PC-3 (cell line): Measurements from ENCODE around the gene LRRC61. TPM values are rescaled to one million over a fixed set of nuclear protein-coding genes. Genes with fewer than 3 reads are reported as not detected.
A peak's percentile ranks its signal among the peaks of the same experiment; 100 is the strongest.
"Not testable (repeated sequence)": the region's sequence is repeated elsewhere in the genome, so short reads cannot be mapped to it uniquely, and the experiment has no call there.

ENCODE experiments used
- ATAC-seq: fragments of 200-7000 bp; cut with Tn5 transposase; 2 replicates; pipeline ENCODE4 v1.9.1; 2020; ENCODE audit warnings: mild to moderate bottlenecking, moderate library complexity
- BruUV-seq: library from RNA; stranded (reverse); fragments of 400-500 nt; replicated peaks from 2 replicates; lab custom pipeline; 2021; lab: Mats Ljungman, UMichigan
- CTCF ChIA-PET: fragments of 300-600 bp; sonication (Branson Sonifier 250); formaldehyde crosslinking; loops from one replicate; lab custom pipeline; 2022; ENCODE audit warnings: antibody characterized with exemption; lab: Charles Lee
- POLR2A ChIA-PET: fragments of 300-600 bp; sonication (Branson Sonifier 250); formaldehyde crosslinking; loops from one replicate; lab custom pipeline; 2022; ENCODE audit warnings: antibody characterized with exemption; ENCODE audit not compliant: unreplicated experiment; lab: Charles Lee
- DNase-seq: peaks from one replicate; pipeline ENCODE4 v3.0.0-alpha.2; 2015
- H2AFZ ChIP-seq: fragments of 300-600 bp; sonication (generic); 2 replicates; pipeline ENCODE4 v1.6.0; 2016; ENCODE audit warnings: antibody characterized with exemption, low read length
- H3F3A ChIP-seq: fragments of 300-600 bp; sonication (generic); one replicate; pipeline ENCODE4 v1.6.0; 2017; ENCODE audit warnings: antibody characterized with exemption, low read length, control low read depth, mild to moderate bottlenecking; ENCODE audit not compliant: unreplicated experiment
- H3K27ac ChIP-seq: fragments of 300-600 bp; sonication (generic); 2 replicates; pipeline ENCODE4 v1.5.1; 2016; ENCODE audit warnings: mild to moderate bottlenecking, low read length
- H3K27me3 ChIP-seq: fragments of 300-600 bp; sonication (generic); 2 replicates; pipeline ENCODE4 v1.6.1; 2016; ENCODE audit warnings: low read length, mixed read lengths
- H3K36me3 ChIP-seq: fragments of 300-600 bp; sonication (generic); 2 replicates; pipeline ENCODE4 v1.6.1; 2016; ENCODE audit warnings: low read depth, mixed run types, low read length, mixed read lengths
- H3K4me1 ChIP-seq: fragments of 300-600 bp; sonication (generic); 2 replicates; pipeline ENCODE4 v1.5.1; 2016; ENCODE audit warnings: low read length; ENCODE audit not compliant: insufficient read depth
- H3K4me2 ChIP-seq: fragments of 300-600 bp; sonication (generic); 2 replicates; pipeline ENCODE4 v1.6.0; 2016; ENCODE audit warnings: low read length
- H3K4me3 ChIP-seq: fragments of 300-600 bp; sonication (generic); 2 replicates; pipeline ENCODE4 v1.5.1; 2016; ENCODE audit warnings: mild to moderate bottlenecking, low read length, mixed read lengths
- H3K79me2 ChIP-seq: fragments of 300-600 bp; sonication (generic); 2 replicates; pipeline ENCODE4 v1.6.1; 2017; ENCODE audit warnings: low read length, mixed read lengths
- H3K9ac ChIP-seq: fragments of 300-600 bp; sonication (generic); 2 replicates; pipeline ENCODE4 v1.6.0; 2016; ENCODE audit warnings: mild to moderate bottlenecking, low read length
- H3K9me2 ChIP-seq: fragments of 300-600 bp; sonication (generic); replicated peaks from 2 replicates; pipeline ENCODE4 v1.6.1; 2016; ENCODE audit warnings: mixed run types, low read length, mixed read lengths
- H3K9me3 ChIP-seq: fragments of 300-600 bp; sonication (generic); 2 replicates; pipeline ENCODE4 v1.6.1; 2016; ENCODE audit warnings: low read length, mixed read lengths
- H4K20me1 ChIP-seq: fragments of 300-600 bp; sonication (generic); 2 replicates; pipeline ENCODE4 v1.6.1; 2016; ENCODE audit warnings: low read length, mixed read lengths
- EZH2 ChIP-seq: fragments of 300-600 bp; sonication (generic); IDR thresholded peaks from one replicate; pipeline ENCODE4 v1.6.1; 2017; ENCODE audit warnings: antibody characterized with exemption, mild to moderate bottlenecking, low read length; ENCODE audit not compliant: unreplicated experiment
- EZH2phosphoT487 ChIP-seq: fragments of 300-600 bp; sonication (generic); IDR thresholded peaks from 2 replicates; pipeline ENCODE4 v1.6.1; 2018; ENCODE audit warnings: mild to moderate bottlenecking, antibody characterized with exemption, low read length, borderline replicate concordance
- intact Hi-C: fragments of 100-400 bp; cut with micrococcal nuclease; formaldehyde crosslinking; loops from 2 replicates; pipeline ENCODE4 v1.9.0; 2023
- total RNA-seq: library from RNA; depleted of rRNA; stranded (reverse); fragments of >200 nt; gene quantifications from 2 replicates; pipeline ENCODE4 v1.2.3, GENCODE V29; 2014
- TF ChIP-seq, protein P1 (sequence below): fragments of 300-600 bp; sonication (generic); conservative IDR thresholded peaks from 2 replicates; pipeline ENCODE4 v1.5.1; 2017; ENCODE audit warnings: antibody characterized with exemption, low read depth, mild to moderate bottlenecking, low read length

The LRRC61 gene
- total RNA-seq, 1 experiment from 2014 or later = 15.1 TPM

DNA sequence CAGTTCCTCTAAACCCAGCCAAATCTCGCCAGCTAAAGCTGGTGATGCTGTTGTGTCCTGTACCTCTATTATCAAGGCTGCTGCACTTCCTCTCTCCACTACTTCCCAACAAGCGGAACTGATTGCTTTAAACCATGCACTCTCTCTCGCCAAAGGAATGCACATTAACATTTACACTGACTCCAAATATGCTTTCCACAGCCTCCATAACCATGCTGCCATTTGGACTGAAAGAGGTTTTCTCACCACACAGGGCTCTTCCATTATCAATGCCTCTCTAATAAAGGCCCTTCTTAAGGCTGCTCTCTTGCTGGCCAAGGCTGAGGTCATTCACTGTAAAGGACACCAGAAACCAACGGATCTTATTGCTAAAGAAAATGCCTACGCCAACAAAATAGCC, 11.4 kb upstream of the LRRC61 start:
- CTCF ChIA-PET = no interaction called here

DNA sequence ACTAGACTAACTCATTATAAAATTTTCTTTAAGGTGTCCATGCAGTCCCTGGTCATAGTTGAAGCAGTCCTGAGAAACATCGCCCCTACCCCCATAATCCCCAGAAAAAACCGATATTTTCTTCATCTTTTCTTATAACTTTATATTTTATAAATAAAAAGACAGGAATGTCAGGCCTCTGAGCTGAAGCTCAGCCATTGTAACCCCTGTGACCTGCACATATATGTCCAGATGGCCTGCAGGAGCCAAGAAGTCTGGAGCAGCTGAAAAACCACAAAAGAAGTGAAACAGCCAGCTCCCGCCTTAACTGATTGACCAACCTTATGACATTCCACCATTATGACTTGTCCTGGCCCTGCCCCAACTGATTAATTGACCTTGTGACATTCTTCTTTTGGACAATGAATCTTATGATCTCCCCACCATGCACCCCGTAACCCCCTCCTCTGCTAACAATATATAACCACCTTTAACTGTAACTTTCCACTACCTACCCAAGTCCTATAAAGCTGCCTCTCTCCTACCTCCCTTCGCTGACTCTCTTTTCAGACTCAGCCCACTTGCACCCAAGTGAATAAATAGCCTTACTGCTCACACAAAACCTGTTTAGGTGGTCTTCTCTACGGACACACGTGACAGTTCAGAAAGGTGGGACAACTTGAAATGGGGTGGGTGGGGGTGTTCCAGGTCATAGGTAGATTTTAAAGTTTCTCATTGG, 10.3 kb upstream of the LRRC61 start:
- H3K4me3 ChIP-seq, H4K20me1 ChIP-seq, H3K4me2 ChIP-seq, H3K9me2 ChIP-seq, intact Hi-C loops, CTCF ChIA-PET, H3K9ac ChIP-seq, H3K27me3 ChIP-seq, H3F3A ChIP-seq, POLR2A ChIA-PET, H3K9me3 ChIP-seq, ATAC-seq, H3K4me1 ChIP-seq, H2AFZ ChIP-seq, H3K27ac ChIP-seq, H3K79me2 ChIP-seq, BruUV-seq, H3K36me3 ChIP-seq: not testable (repeated sequence)
- DNase-seq = peak; percentile 13

More for the DNA sequence above, 11.4 kb upstream of the LRRC61 start:
- Histone ChIP-seq H3K9me2 (no peaks in the 10 kb centered on the region), H3K27ac (no peak overlapping the region), H3K4me2 (no peak overlapping the region), H3K4me3 (no peak overlapping the region), H2AFZ (no peak overlapping the region), H3K9ac (no peak overlapping the region), H3K36me3 (no peaks in the 10 kb centered on the region), H3K79me2 (no peaks in the 10 kb centered on the region), H3K27me3 (no peaks in the 10 kb centered on the region), H3K9me3 (no peaks in the 10 kb centered on the region), H3K4me1 (no peaks in the 10 kb centered on the region), H3F3A (no peaks in the 10 kb centered on the region), H4K20me1 (no peaks in the 10 kb centered on the region)
- POLR2A ChIA-PET = no interaction called here
- no TSS peak for BruUV-seq
- no peak for ATAC-seq
- no peak for TF ChIP-seq EZH2
- TF ChIP-seq, protein P1, sequence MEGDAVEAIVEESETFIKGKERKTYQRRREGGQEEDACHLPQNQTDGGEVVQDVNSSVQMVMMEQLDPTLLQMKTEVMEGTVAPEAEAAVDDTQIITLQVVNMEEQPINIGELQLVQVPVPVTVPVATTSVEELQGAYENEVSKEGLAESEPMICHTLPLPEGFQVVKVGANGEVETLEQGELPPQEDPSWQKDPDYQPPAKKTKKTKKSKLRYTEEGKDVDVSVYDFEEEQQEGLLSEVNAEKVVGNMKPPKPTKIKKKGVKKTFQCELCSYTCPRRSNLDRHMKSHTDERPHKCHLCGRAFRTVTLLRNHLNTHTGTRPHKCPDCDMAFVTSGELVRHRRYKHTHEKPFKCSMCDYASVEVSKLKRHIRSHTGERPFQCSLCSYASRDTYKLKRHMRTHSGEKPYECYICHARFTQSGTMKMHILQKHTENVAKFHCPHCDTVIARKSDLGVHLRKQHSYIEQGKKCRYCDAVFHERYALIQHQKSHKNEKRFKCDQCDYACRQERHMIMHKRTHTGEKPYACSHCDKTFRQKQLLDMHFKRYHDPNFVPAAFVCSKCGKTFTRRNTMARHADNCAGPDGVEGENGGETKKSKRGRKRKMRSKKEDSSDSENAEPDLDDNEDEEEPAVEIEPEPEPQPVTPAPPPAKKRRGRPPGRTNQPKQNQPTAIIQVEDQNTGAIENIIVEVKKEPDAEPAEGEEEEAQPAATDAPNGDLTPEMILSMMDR = no peak
- intact Hi-C loops = no loop called here
- DNase-seq = no peak

DNA sequence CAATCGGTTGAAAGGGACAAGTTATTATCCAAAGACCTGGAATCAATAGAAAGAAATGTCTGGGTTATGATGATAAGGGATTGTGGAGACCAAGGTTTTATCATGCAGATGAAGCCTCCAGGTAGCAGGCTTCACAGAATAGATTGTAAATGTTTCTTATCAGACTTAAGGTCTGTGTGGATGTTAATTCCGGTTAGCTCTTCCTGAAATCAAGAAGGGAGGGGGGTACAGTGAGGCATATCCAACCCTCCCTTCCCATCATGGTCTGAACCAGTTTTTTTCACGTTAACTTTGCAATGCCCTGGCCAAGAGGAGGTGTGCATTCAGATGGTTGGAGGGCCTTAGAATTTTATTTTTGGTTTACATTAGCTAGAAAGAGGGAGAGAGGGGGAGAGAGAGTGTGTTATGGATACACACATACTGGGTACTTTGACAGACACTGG, 9.8 kb upstream of the LRRC61 start:
- no peaks in the 10 kb centered on the region for H3K9me2 ChIP-seq
- ChIA-PET POLR2A (no interaction called here), CTCF (no interaction called here)
- H3K9me3 ChIP-seq = no peaks in the 10 kb centered on the region
- no peak overlapping the region for H3K27ac ChIP-seq
- no peak overlapping the region for H2AFZ ChIP-seq
- no peaks in the 10 kb centered on the region for H4K20me1 ChIP-seq
- no peaks in the 10 kb centered on the region for H3F3A ChIP-seq
- H3K4me2 ChIP-seq = no peak overlapping the region
- no TSS peak for BruUV-seq
- no peak overlapping the region for H3K9ac ChIP-seq
- TF ChIP-seq, protein P1 = no peak
- TF ChIP-seq EZH2 (no peak), EZH2phosphoT487 (no peak)
- H3K79me2 ChIP-seq = no peaks in the 10 kb centered on the region
- H3K27me3 ChIP-seq = no peaks in the 10 kb centered on the region
- H3K4me3 ChIP-seq = no peak overlapping the region
- no peak for ATAC-seq
- H3K4me1 ChIP-seq = no peaks in the 10 kb centered on the region
- intact Hi-C loops = no loop called here
- H3K36me3 ChIP-seq = no peaks in the 10 kb centered on the region
- DNase-seq = no peak
